GM23338 (cell line): ENCODE measurements around the gene MMS19. TPM values are rescaled to one million over a fixed set of nuclear protein-coding genes. Genes with fewer than 3 reads are reported as not detected.

ENCODE experiments used
- ATAC-seq: fragments of 200-7000 bp; cut with Tn5 transposase; 3 replicates; pipeline ENCODE4 v1.9.1; 2020
- DNase-seq: peaks from one replicate; pipeline ENCODE4 v3.0.0-alpha.2; 2015; ENCODE audit warnings: low spot score
- H2AFZ ChIP-seq: fragments of 200-600 bp; sonication (generic); 2 replicates; pipeline ENCODE4 v1.8.0; 2016; ENCODE audit warnings: antibody characterized with exemption, mild to moderate bottlenecking, moderate library complexity
- H3F3A ChIP-seq: fragments of 200-600 bp; sonication (generic); replicated peaks from 2 replicates; pipeline ENCODE4 v1.8.0; 2017; ENCODE audit warnings: antibody characterized with exemption, mixed run types, low read depth
- H3K27ac ChIP-seq: fragments of 200-600 bp; sonication (generic); 2 replicates; pipeline ENCODE4 v1.6.1; 2016; ENCODE audit warnings: low read depth
- H3K27me3 ChIP-seq: fragments of 200-600 bp; sonication (generic); 2 replicates; pipeline ENCODE4 v1.8.0; 2016; ENCODE audit warnings: mild to moderate bottlenecking, mixed run types, moderate library complexity; ENCODE audit not compliant: insufficient read depth
- H3K36me3 ChIP-seq: fragments of 200-600 bp; sonication (generic); 2 replicates; pipeline ENCODE4 v1.8.0; 2016; ENCODE audit warnings: mild to moderate bottlenecking; ENCODE audit not compliant: insufficient read depth
- H3K4me1 ChIP-seq: fragments of 200-600 bp; sonication (generic); 2 replicates; pipeline ENCODE4 v1.8.0; 2016; ENCODE audit warnings: mild to moderate bottlenecking, moderate library complexity; ENCODE audit not compliant: insufficient read depth
- H3K4me2 ChIP-seq: fragments of 200-600 bp; sonication (generic); 2 replicates; pipeline ENCODE4 v1.7.1; 2017; ENCODE audit warnings: mixed run types
- H3K4me3 ChIP-seq: fragments of 200-600 bp; sonication (generic); 2 replicates; pipeline ENCODE4 v1.6.1; 2016; ENCODE audit warnings: mixed run types
- H3K79me2 ChIP-seq: fragments of 200-600 bp; sonication (generic); replicated peaks from 2 replicates; pipeline ENCODE4 v1.8.0; 2017; ENCODE audit warnings: mild to moderate bottlenecking; ENCODE audit not compliant: insufficient read depth
- H3K9me2 ChIP-seq: fragments of 200-600 bp; sonication (generic); 2 replicates; pipeline ENCODE4 v1.8.0; 2017; ENCODE audit not compliant: insufficient read depth
- H4K20me1 ChIP-seq: fragments of 200-600 bp; sonication (generic); replicated peaks from 2 replicates; pipeline ENCODE4 v1.8.0; 2017; ENCODE audit warnings: mild to moderate bottlenecking; ENCODE audit not compliant: insufficient read depth
- H3K27ac Mint-ChIP-seq: 2 replicates; pipeline ENCODE4 v1.8.0; 2020; ENCODE audit warnings: inconsistent platforms, mild to moderate bottlenecking, moderate library complexity, mixed read lengths
- H3K27me3 Mint-ChIP-seq: 3 replicates; pipeline ENCODE4 v1.8.0; 2022; ENCODE audit warnings: low read depth, mild to moderate bottlenecking, moderate library complexity, mixed read lengths, inconsistent platforms; ENCODE audit not compliant: insufficient read depth, poor library complexity
- H3K36me3 Mint-ChIP-seq: 3 replicates; pipeline ENCODE4 v1.8.0; 2021; ENCODE audit warnings: low read depth, mild to moderate bottlenecking, inconsistent platforms, moderate library complexity, mixed read lengths
- H3K4me1 Mint-ChIP-seq: 3 replicates; pipeline ENCODE4 v1.8.0; 2020; ENCODE audit warnings: mild to moderate bottlenecking, inconsistent platforms, mixed read lengths
- H3K4me3 Mint-ChIP-seq: 3 replicates; pipeline ENCODE4 v1.8.0; 2021; ENCODE audit warnings: moderate library complexity, mild to moderate bottlenecking, inconsistent platforms, mixed read lengths
- H3K9me3 Mint-ChIP-seq: 3 replicates; pipeline ENCODE4 v1.8.0; 2020; ENCODE audit warnings: moderate library complexity, mild to moderate bottlenecking, inconsistent platforms, mixed read lengths
- CREB1 ChIP-seq: fragments of 250-450 bp; sonication (Bioruptor Pico); IDR thresholded peaks from 2 replicates; pipeline ENCODE4 v1.5.0; 2020; ENCODE audit warnings: low read depth, mild to moderate bottlenecking, moderate library complexity
- CTCF ChIP-seq, 2 experiments: fragments of 200-600 bp in 1 of 2; sonication (generic) in 1 of 2; conservative IDR thresholded peaks; 2 replicates each; pipeline versions ENCODE4 v1.5.1 to v1.6.1; 2016 to 2017; ENCODE audit warnings: antibody characterized with exemption in 2 of 2, low read depth in 2 of 2, mild to moderate bottlenecking in 2 of 2, moderate library complexity in 1 of 2
- EZH2phosphoT487 ChIP-seq: fragments of 200-600 bp; sonication (generic); IDR thresholded peaks from one replicate; pipeline ENCODE4 v1.8.1; 2018; ENCODE audit warnings: antibody characterized with exemption; ENCODE audit not compliant: unreplicated experiment
- POLR2AphosphoS5 ChIP-seq: IDR thresholded peaks from 2 replicates; pipeline ENCODE4 v1.6.1; 2016; ENCODE audit warnings: antibody characterized with exemption, low read depth
- ZNF114 ChIP-seq: fragments of 250-450 bp; sonication (Bioruptor Pico); IDR thresholded peaks from 2 replicates; pipeline ENCODE4 v1.5.0; 2020; ENCODE audit warnings: mild to moderate bottlenecking, moderate library complexity
- ZNF331 ChIP-seq: fragments of 250-450 bp; sonication (Bioruptor Pico); IDR thresholded peaks from 2 replicates; pipeline ENCODE4 v1.5.0; 2020; ENCODE audit warnings: low read depth, mild to moderate bottlenecking, moderate library complexity
- ZNF462 ChIP-seq: fragments of 250-450 bp; sonication (Bioruptor Pico); IDR thresholded peaks from 2 replicates; pipeline ENCODE4 v1.5.0; 2020; ENCODE audit warnings: mild to moderate bottlenecking, moderate library complexity
- polyA plus RNA-seq: library from polyadenylated mRNA; unstranded; fragments of >200 nt; fragmentation: Nextera tagmentation; extraction: Ambion mirVana; gene quantifications from 2 replicates; pipeline ENCODE4 v1.2.1, GENCODE V29; 2016
- total RNA-seq: library from RNA; depleted of rRNA; stranded (reverse); fragments of >200 nt; shearing (Covaris generic); gene quantifications from 2 replicates; pipeline ENCODE4 v1.2.3, GENCODE V29; 2014

The MMS19 gene
- total and polyA plus RNA-seq, 2 experiments from 2014 or later, result 81.5 to 252 TPM

- TF ChIP-seq POLR2AphosphoS5, result no peak
- TF ChIP-seq EZH2phosphoT487, result no peak
- TF ChIP-seq ZNF331 (CRISPR knock-in tag), result no peak
- peak; percentile 86 to 96 for TF ChIP-seq CTCF (conservative IDR thresholded peaks at IDR 0.05; ENCODE audit: low read depth in 2 of 2)
- no peak for TF ChIP-seq ZNF114 (CRISPR knock-in tag)
- TF ChIP-seq CREB1 (CRISPR knock-in tag), result no peak
- TF ChIP-seq ZNF462 (CRISPR knock-in tag), result no peak
- H3K36me3 ChIP-seq, result peaks cover 64% of the 10 kb centered on the region
- peak overlapping the region; percentile 86 for H3K27ac Mint-ChIP-seq
Observed at GRCh38 chr10:97463363-97464132, 34.7 kb downstream of the MMS19 start.

More at GRCh38 chr10:97463363-97464132, 34.7 kb downstream of the MMS19 start:
- Histone ChIP-seq H2AFZ (no peak overlapping the region), H3K4me3 (no peak overlapping the region), H3F3A (peaks cover 28% of the 10 kb centered on the region), H3K4me1 (no peaks in the 10 kb centered on the region), H3K9me2 (no peaks in the 10 kb centered on the region), H4K20me1 (peaks cover 5% of the 10 kb centered on the region), H3K79me2 (no peaks in the 10 kb centered on the region), H3K27me3 (no peaks in the 10 kb centered on the region), H3K4me2 (no peak overlapping the region), H3K27ac (peak overlapping the region; percentile 73)
- Mint-ChIP-seq H3K9me3 (no peaks in the 10 kb centered on the region), H3K4me3 (no peak overlapping the region), H3K4me1 (peaks cover 5% of the 10 kb centered on the region; the same call in 1 of the 3 replicates), H3K27me3 (peaks cover 8% of the 10 kb centered on the region), H3K36me3 (peaks cover 90% of the 10 kb centered on the region)
- ATAC-seq (peak; percentile 94), DNase-seq (peak; percentile 87)
